Vagina (tissue), 2 donors: ENCODE results near the gene RGL1. TPM values are rescaled to one million over a fixed set of nuclear protein-coding genes. Genes with fewer than 3 reads are reported as not detected.
A peak's percentile ranks its signal among the peaks of the same experiment; 100 is the strongest.

Source experiments
- DNase-seq, 2 donors: peaks; one replicate each; pipeline ENCODE4 v3.0.0-alpha.2; 2017; ENCODE audit errors: extremely low spot score in 2 of 2
- H3K27ac ChIP-seq: fragments of 200-600 bp; sonication (generic); one replicate; pipeline ENCODE4 v1.5.1; 2019
- H3K27me3 ChIP-seq: fragments of 200-600 bp; sonication (generic); one replicate; pipeline ENCODE4 v1.5.1; 2019
- H3K36me3 ChIP-seq, 2 donors: fragments of 200-600 bp; sonication (generic); one replicate each; pipeline ENCODE4 v1.5.1; 2017 to 2019
- H3K4me1 ChIP-seq: fragments of 200-600 bp; sonication (generic); one replicate; pipeline ENCODE4 v1.5.1; 2019
- H3K4me3 ChIP-seq, 2 donors: fragments of 200-600 bp; sonication (generic); 1 replicate in 1 of 2; 2 replicates in 1 of 2; pipeline ENCODE4 v1.5.1; 2016 to 2019
- H3K9me3 ChIP-seq: fragments of 200-600 bp; sonication (generic); one replicate; pipeline ENCODE4 v1.5.1; 2019
- POLR2A ChIP-seq, 2 donors: fragments of 450-650 bp; IDR thresholded peaks; one replicate each; pipeline ENCODE4 v1.6.1; 2017; ENCODE audit warnings: antibody characterized with exemption in 2 of 2, mild to moderate bottlenecking in 2 of 2, moderate library complexity in 2 of 2
- POLR2AphosphoS5 ChIP-seq, 2 donors: sonication (generic); formaldehyde crosslinking; IDR thresholded peaks; one replicate each; pipeline ENCODE4 v1.9.0; 2017; ENCODE audit warnings: antibody characterized with exemption in 2 of 2, mild to moderate bottlenecking in 2 of 2, low read depth in 1 of 2; ENCODE audit not compliant: insufficient read depth in 1 of 2
- intact Hi-C: fragments of 100-400 bp; cut with DNase I; formaldehyde crosslinking; loops from one replicate; pipeline ENCODE4 v1.15.1; 2023
- total RNA-seq: library from RNA; depleted of rRNA; stranded (reverse); fragments of >200 nt; gene quantifications from one replicate; pipeline ENCODE4 v1.2.3, GENCODE V29; 2016
- TF ChIP-seq, protein P1 (sequence below), 3 experiments: fragments of 450-650 bp in 2 of 3; fragments of 200-600 bp in 1 of 3; sonication (generic) in 1 of 3; IDR thresholded peaks; one replicate each; pipeline ENCODE4 v1.5.1; 2017 to 2019; ENCODE audit warnings: antibody characterized with exemption in 3 of 3, mild to moderate bottlenecking in 2 of 3, moderate library complexity in 2 of 3

RGL1 gene
- total RNA-seq, 1 donor from 2014 or later = 23.1 TPM

DNA sequence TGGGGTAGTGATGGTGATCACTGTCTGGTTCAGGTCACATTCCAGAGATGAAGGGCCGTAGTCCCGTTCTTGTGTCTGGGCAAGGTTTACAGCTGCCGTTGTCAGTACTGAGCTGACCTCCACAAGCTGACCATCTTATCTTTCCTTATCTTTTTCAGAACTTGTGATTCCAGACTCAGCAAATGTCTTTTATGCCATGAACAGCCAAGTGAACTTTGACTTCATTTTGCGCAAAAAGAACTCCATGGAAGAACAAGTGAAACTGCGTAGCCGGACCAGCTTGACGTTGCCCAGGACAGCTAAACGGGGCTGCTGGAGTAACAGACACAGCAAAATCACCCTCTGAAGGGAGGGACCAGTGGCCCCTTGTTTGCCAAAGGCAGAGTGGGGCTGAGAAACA is 121.0 kb downstream of the RGL1 start:
- Histone ChIP-seq H3K27me3 (no peaks in the 10 kb centered on the region), H3K4me1 (peaks cover under 1% of the 10 kb centered on the region), H3K9me3 (no peaks in the 10 kb centered on the region), H3K36me3 (peaks cover 0 to 23% of the 10 kb centered on the region in 2 donors), H3K4me3 (no peak overlapping the region), H3K27ac (no peak overlapping the region)
- TF ChIP-seq POLR2AphosphoS5 (IDR thresholded peaks at IDR 0.05; ENCODE audit: insufficient read depth in 1 of 2, low read depth in 1 of 2) (no peak), POLR2A (IDR thresholded peaks at IDR 0.05) (no peak)
- TF ChIP-seq, protein P1, sequence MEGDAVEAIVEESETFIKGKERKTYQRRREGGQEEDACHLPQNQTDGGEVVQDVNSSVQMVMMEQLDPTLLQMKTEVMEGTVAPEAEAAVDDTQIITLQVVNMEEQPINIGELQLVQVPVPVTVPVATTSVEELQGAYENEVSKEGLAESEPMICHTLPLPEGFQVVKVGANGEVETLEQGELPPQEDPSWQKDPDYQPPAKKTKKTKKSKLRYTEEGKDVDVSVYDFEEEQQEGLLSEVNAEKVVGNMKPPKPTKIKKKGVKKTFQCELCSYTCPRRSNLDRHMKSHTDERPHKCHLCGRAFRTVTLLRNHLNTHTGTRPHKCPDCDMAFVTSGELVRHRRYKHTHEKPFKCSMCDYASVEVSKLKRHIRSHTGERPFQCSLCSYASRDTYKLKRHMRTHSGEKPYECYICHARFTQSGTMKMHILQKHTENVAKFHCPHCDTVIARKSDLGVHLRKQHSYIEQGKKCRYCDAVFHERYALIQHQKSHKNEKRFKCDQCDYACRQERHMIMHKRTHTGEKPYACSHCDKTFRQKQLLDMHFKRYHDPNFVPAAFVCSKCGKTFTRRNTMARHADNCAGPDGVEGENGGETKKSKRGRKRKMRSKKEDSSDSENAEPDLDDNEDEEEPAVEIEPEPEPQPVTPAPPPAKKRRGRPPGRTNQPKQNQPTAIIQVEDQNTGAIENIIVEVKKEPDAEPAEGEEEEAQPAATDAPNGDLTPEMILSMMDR (IDR thresholded peaks at IDR 0.05) = no peak
- intact Hi-C loops = loop anchor here (10.0 kb wide), 1 partner anchor 769 kb away; no protein-coding TSS in a partner anchor
- DNase-seq = no peak

- H3K4me3 ChIP-seq = no peak overlapping the region
- no peaks in the 10 kb centered on the region for H3K9me3 ChIP-seq
- H3K27ac ChIP-seq = no peak overlapping the region
- DNase-seq = no peak
- peaks cover 0 to 23% of the 10 kb centered on the region in 2 donors for H3K36me3 ChIP-seq
- H3K27me3 ChIP-seq = no peaks in the 10 kb centered on the region
- intact Hi-C loops = loop anchor here (10.0 kb wide), 1 partner anchor 768 kb away; no protein-coding TSS in a partner anchor
- H3K4me1 ChIP-seq = peaks cover 5% of the 10 kb centered on the region
- TF ChIP-seq POLR2A (IDR thresholded peaks at IDR 0.05) = no peak
- TF ChIP-seq POLR2AphosphoS5 (IDR thresholded peaks at IDR 0.05; ENCODE audit: insufficient read depth in 1 of 2, low read depth in 1 of 2) = no peak
- TF ChIP-seq, protein P1 (IDR thresholded peaks at IDR 0.05) = no peak
These were observed 122.1 kb downstream of the RGL1 start for GRCh38 chr1:183926983-183927382.

DNA sequence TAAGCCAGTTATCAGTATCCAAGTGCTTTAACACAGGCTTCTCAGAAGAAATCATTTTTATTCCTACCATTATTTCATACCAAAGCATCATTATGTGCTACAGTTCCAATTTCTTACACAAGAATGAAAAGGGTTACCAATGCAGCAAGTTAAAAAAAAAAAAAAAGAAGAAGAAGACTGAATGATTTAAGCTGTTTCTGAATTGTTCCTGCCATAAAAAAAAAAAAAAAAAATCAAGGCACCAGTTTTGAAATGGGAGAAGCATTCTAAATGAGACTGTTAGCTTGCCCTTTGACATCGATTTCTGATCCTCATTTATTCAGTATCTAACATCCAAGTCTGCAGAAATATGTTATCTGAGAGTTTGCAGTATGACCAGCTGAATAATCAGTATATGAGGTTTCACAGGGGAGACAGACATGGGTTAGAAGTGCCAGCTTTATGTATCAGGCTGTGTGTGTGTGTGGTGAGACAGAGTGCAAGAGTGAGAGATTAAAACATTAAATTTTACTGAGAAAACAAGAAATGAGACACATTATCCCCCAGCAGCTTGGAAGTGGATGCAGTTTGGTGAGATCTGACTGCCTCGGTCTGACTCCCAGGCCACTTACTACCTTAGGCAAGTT is 126.8 kb downstream of the RGL1 start:
- H3K9me3 ChIP-seq = no peaks in the 10 kb centered on the region
- intact Hi-C loops = no loop called here
- TF ChIP-seq, protein P1 (IDR thresholded peaks at IDR 0.05) = no peak
- no peak for TF ChIP-seq POLR2A (IDR thresholded peaks at IDR 0.05)
- TF ChIP-seq POLR2AphosphoS5 (IDR thresholded peaks at IDR 0.05; ENCODE audit: insufficient read depth in 1 of 2, low read depth in 1 of 2) = no peak
- H3K36me3 ChIP-seq = peaks cover 0 to 5% of the 10 kb centered on the region in 2 donors
- no peaks in the 10 kb centered on the region for H3K27me3 ChIP-seq
- peak overlapping the region in 1 of 2 donors; percentile 24 for H3K4me3 ChIP-seq
- H3K4me1 ChIP-seq = peaks cover 5% of the 10 kb centered on the region
- no peak for DNase-seq
- H3K27ac ChIP-seq = peak overlapping the region; percentile 46

DNA sequence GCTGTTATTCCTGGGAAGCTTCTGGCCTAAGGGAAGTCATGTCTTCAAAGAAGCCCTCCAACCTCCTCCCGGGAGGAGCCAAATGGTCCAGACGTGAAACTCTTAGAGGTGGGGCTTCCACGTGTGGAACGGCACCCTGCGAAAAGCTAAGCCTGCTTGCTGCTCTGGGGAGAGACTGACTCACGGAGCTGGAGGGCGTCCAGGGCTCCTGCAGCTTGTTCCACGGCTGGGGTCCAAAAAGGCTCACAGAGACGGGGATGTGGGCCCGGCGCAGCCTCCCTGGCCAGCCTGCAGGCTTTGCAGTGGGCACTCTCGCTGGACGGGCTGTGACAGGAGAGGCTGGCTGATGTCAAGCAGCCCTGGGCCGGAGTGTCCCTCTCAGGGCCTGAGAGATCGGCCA is 127.5 kb downstream of the RGL1 start:
- no peaks in the 10 kb centered on the region for H3K9me3 ChIP-seq
- TF ChIP-seq POLR2A (IDR thresholded peaks at IDR 0.05) (no peak), POLR2AphosphoS5 (IDR thresholded peaks at IDR 0.05; ENCODE audit: insufficient read depth in 1 of 2, low read depth in 1 of 2) (peak in 1 of 2 donors; percentile 50)
- DNase-seq = no peak
- intact Hi-C loops = no loop called here
- peaks cover 0 to 5% of the 10 kb centered on the region in 2 donors for H3K36me3 ChIP-seq
- peak overlapping the region in 1 of 2 donors; percentile 24 for H3K4me3 ChIP-seq
- H3K27me3 ChIP-seq = no peaks in the 10 kb centered on the region
- H3K4me1 ChIP-seq = peaks cover 5% of the 10 kb centered on the region
- H3K27ac ChIP-seq = peak overlapping the region; percentile 46

GRCh38 chr1:183933528-183934179 is 128.7 kb downstream of the RGL1 start:
- Histone ChIP-seq H3K4me1 (peaks cover 5% of the 10 kb centered on the region), H3K9me3 (no peaks in the 10 kb centered on the region), H3K4me3 (no peak overlapping the region), H3K36me3 (peaks cover 0 to 5% of the 10 kb centered on the region in 2 donors), H3K27me3 (no peaks in the 10 kb centered on the region), H3K27ac (peak overlapping the region; percentile 46)
- DNase-seq = no peak
- TF ChIP-seq, protein P1 (IDR thresholded peaks at IDR 0.05) = no peak
- TF ChIP-seq POLR2A (IDR thresholded peaks at IDR 0.05) (no peak), POLR2AphosphoS5 (IDR thresholded peaks at IDR 0.05; ENCODE audit: insufficient read depth in 1 of 2, low read depth in 1 of 2) (no peak)
- intact Hi-C loops = no loop called here
